Stimulated activated CD4-positive, alpha-beta T cell treated with anti-CD3 and anti-CD28 coated beads, Interleukin-1b, Interleukin-23, amount 100 ng/mL, for 48 hours (primary cell): ENCODE data around the gene CCER1.

Experiments used
- DNase-seq: peaks from one replicate; pipeline ENCODE4 v3.0.0-alpha.2; 2020

CCER1 gene

GRCh38 chr12:90964616-90965015 is 9.6 kb upstream of the CCER1 start:
- no peak for DNase-seq

GRCh38 chr12:90963946-90964345 is 9.0 kb upstream of the CCER1 start:
- no peak for DNase-seq

GRCh38 chr12:90961154-90961553 is 6.2 kb upstream of the CCER1 start:
- no peak for DNase-seq

- DNase-seq: no peak
Measured at GRCh38 chr12:90959538-90960139, 4.7 kb upstream of the CCER1 start.

- no peak for DNase-seq
Measured at GRCh38 chr12:90959032-90959431, 4.1 kb upstream of the CCER1 start.

GRCh38 chr12:90958347-90958746 is 3.4 kb upstream of the CCER1 start:
- DNase-seq: no peak

- no peak for DNase-seq
Measured at GRCh38 chr12:90954428-90954827, 548 bp downstream of the CCER1 start.

GRCh38 chr12:90953956-90954421 is 987 bp downstream of the CCER1 start:
- DNase-seq: peak; percentile 16

- no peak for DNase-seq
Measured at GRCh38 chr12:90951432-90952105, 3.4 kb downstream of the CCER1 start.

GRCh38 chr12:90947869-90948268 is 7.1 kb downstream of the CCER1 start:
- DNase-seq: no peak

GRCh38 chr12:90945070-90945649 is 9.8 kb downstream of the CCER1 start:
- no peak for DNase-seq

- no peak for DNase-seq
Measured at GRCh38 chr12:90943255-90943654, 11.7 kb downstream of the CCER1 start.

- no peak for DNase-seq
Measured at GRCh38 chr12:90940872-90941499, 14.0 kb downstream of the CCER1 start.

- DNase-seq: no peak
Measured at GRCh38 chr12:90939382-90939781, 15.6 kb downstream of the CCER1 start.

GRCh38 chr12:90938451-90938850 is 16.5 kb downstream of the CCER1 start:
- no peak for DNase-seq

- DNase-seq: no peak
Measured at GRCh38 chr12:90937651-90938050, 17.3 kb downstream of the CCER1 start.

- DNase-seq: no peak
Measured at GRCh38 chr12:90936230-90937005, 18.6 kb downstream of the CCER1 start.

GRCh38 chr12:90925562-90925961 is 29.4 kb downstream of the CCER1 start:
- DNase-seq: no peak

- no peak for DNase-seq
Measured at GRCh38 chr12:90924406-90924805, 30.6 kb downstream of the CCER1 start.

GRCh38 chr12:90922145-90922627 is 32.8 kb downstream of the CCER1 start:
- DNase-seq: no peak

GRCh38 chr12:90921536-90921935 is 33.4 kb downstream of the CCER1 start:
- DNase-seq: no peak

- no peak for DNase-seq
Measured at GRCh38 chr12:90920222-90920621, 34.8 kb downstream of the CCER1 start.

- no peak for DNase-seq
Measured at GRCh38 chr12:90917431-90917830, 37.5 kb downstream of the CCER1 start.
